Right atrium auricular region (tissue), 2 donors: Measurements from ENCODE around the gene TBC1D12. TPM values are rescaled to one million over a fixed set of nuclear protein-coding genes. Genes with fewer than 3 reads are reported as not detected.

Source experiments
- DNase-seq: peaks from one replicate; pipeline ENCODE4 v3.0.0-alpha.2; 2019; ENCODE audit warnings: low spot score
- H3K27ac ChIP-seq, 2 donors: fragments of 200-600 bp; sonication (generic); 1 replicate in 1 of 2; 2 replicates in 1 of 2; pipeline ENCODE4 v1.5.1; 2016 to 2019
- H3K27me3 ChIP-seq, 2 donors: fragments of 200-600 bp; sonication (generic); one replicate each; pipeline versions ENCODE4 v1.5.1 to v1.6.0; 2017 to 2019
- H3K36me3 ChIP-seq: fragments of 200-600 bp; sonication (generic); one replicate; pipeline ENCODE4 v1.5.1; 2016
- H3K4me1 ChIP-seq, 2 donors: fragments of 200-600 bp; sonication (generic); one replicate each; pipeline versions ENCODE4 v1.5.1 to v1.6.0; 2017 to 2019
- H3K4me3 ChIP-seq, 2 donors: fragments of 200-600 bp; sonication (generic); 1 replicate in 1 of 2; 2 replicates in 1 of 2; pipeline ENCODE4 v1.5.1; 2017 to 2019; ENCODE audit warnings: mild to moderate bottlenecking in 1 of 2, moderate library complexity in 1 of 2
- H3K9me3 ChIP-seq, 2 donors: fragments of 200-600 bp; sonication (generic); one replicate each; pipeline ENCODE4 v1.5.1; 2019
- total RNA-seq, 2 donors: library from RNA; depleted of rRNA; stranded (reverse); fragments of >200 nt; gene quantifications; one replicate each; pipeline ENCODE4 v1.1.0, GENCODE V29; 2016
- TF ChIP-seq, protein P1 (sequence below), 2 donors: fragments of 200-600 bp; sonication (generic); IDR thresholded peaks; one replicate each; pipeline ENCODE4 v1.5.1; 2019; ENCODE audit warnings: antibody characterized with exemption in 2 of 2

The TBC1D12 gene
- total RNA-seq, 2 donors from 2014 or later, result 5.2 to 8.4 TPM

DNA sequence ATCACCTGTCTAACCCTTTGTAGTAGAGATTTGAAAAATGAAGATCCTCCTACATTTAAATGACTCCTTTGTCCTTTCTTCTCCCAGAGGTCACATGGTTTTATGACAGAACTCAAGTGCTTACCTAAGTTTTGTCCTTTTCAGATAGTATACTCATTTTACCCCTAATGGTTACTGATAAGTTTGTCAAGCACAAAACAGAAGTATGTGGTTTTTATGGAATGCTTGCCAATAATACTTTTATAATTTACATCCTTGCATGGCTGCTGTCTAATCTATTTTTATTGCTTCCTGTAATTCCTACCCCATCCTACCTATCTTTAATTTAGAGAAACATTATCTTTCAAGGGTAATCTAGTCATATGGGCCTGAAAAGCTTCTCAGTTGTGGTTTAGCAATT, 180.8 kb downstream of the TBC1D12 start:
- TF ChIP-seq, protein P1, sequence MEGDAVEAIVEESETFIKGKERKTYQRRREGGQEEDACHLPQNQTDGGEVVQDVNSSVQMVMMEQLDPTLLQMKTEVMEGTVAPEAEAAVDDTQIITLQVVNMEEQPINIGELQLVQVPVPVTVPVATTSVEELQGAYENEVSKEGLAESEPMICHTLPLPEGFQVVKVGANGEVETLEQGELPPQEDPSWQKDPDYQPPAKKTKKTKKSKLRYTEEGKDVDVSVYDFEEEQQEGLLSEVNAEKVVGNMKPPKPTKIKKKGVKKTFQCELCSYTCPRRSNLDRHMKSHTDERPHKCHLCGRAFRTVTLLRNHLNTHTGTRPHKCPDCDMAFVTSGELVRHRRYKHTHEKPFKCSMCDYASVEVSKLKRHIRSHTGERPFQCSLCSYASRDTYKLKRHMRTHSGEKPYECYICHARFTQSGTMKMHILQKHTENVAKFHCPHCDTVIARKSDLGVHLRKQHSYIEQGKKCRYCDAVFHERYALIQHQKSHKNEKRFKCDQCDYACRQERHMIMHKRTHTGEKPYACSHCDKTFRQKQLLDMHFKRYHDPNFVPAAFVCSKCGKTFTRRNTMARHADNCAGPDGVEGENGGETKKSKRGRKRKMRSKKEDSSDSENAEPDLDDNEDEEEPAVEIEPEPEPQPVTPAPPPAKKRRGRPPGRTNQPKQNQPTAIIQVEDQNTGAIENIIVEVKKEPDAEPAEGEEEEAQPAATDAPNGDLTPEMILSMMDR (IDR thresholded peaks at IDR 0.05), result no peak
- H3K27me3 ChIP-seq, result no peaks in the 10 kb centered on the region
- H3K9me3 ChIP-seq, result no peaks in the 10 kb centered on the region
- no peak overlapping the region for H3K27ac ChIP-seq
- no peak for DNase-seq
- no peaks in the 10 kb centered on the region for H3K4me1 ChIP-seq
- H3K36me3 ChIP-seq, result no peaks in the 10 kb centered on the region
- no peak overlapping the region for H3K4me3 ChIP-seq

Other genes with a start within 250 kb of the TBC1D12 start
- gene NOC3L, start 39.6 kb upstream of the TBC1D12 start, total RNA-seq, result 1 to 10 TPM; 6.0 to 7.9 TPM
- 1 to 10 TPM in 1 of 2 donors, under 1 TPM in 1; 0.55 to 2.3 TPM for gene HELLS, start 143.2 kb downstream of the TBC1D12 start, total RNA-seq